H1 (cell line): ENCODE data around the gene ATF7. TPM values are rescaled to one million over a fixed set of nuclear protein-coding genes. Genes with fewer than 3 reads are reported as not detected.

Experiments used
- CTCF ChIA-PET: fragments of 300-600 bp; sonication (Branson Sonifier 250); formaldehyde crosslinking; loops from one replicate; lab custom pipeline; 2021; ENCODE audit not compliant: partially characterized antibody; lab: Charles Lee
- POLR2A ChIA-PET: fragments of 300-600 bp; sonication (Branson Sonifier 250); formaldehyde crosslinking; loops from one replicate; lab custom pipeline; 2021; ENCODE audit warnings: inconsistent platforms; ENCODE audit not compliant: partially characterized antibody; lab: Charles Lee
- DNase-seq, 2 experiments: peaks; one replicate each; pipeline versions ENCODE4 v3.0.0 to v3.0.0-alpha.2; 2010 to 2022; ENCODE audit warnings: low spot score in 2 of 2, low read depth in 1 of 2, mixed read lengths in 1 of 2
- FAIRE-seq: peaks from 2 replicates; lab custom pipeline; 2011; peaks lifted over from hg19 to GRCh38; lab: Jason Lieb, UNC
- H2AFZ ChIP-seq: 2 replicates; pipeline ENCODE4 v1.8.1; 2012; ENCODE audit warnings: low read length, inconsistent platforms
- H2AK5ac ChIP-seq: 2 replicates; pipeline ENCODE4 v1.6.1; 2013; ENCODE audit warnings: low read depth, low read length
- H2BK120ac ChIP-seq: replicated peaks from 2 replicates; pipeline ENCODE3; 2013; ENCODE audit warnings: low read depth, low read length, inconsistent platforms
- H2BK12ac ChIP-seq: 2 replicates; pipeline ENCODE4 v1.6.1; 2013; ENCODE audit warnings: low read depth, low read length
- H2BK15ac ChIP-seq: 2 replicates; pipeline ENCODE4 v1.6.1; 2013; ENCODE audit warnings: low read length
- H2BK20ac ChIP-seq: 2 replicates; pipeline ENCODE4 v1.6.1; 2013; ENCODE audit warnings: low read length
- H2BK5ac ChIP-seq: 2 replicates; pipeline ENCODE4 v1.6.1; 2013; ENCODE audit warnings: low read depth, low read length
- H3K14ac ChIP-seq: 2 replicates; pipeline ENCODE4 v1.6.1; 2013; ENCODE audit warnings: inconsistent platforms; ENCODE audit not compliant: insufficient read length
- H3K18ac ChIP-seq: 2 replicates; pipeline ENCODE4 v1.6.1; 2013; ENCODE audit warnings: low read length; ENCODE audit errors: extremely low read depth
- H3K23ac ChIP-seq: 2 replicates; pipeline ENCODE4 v1.6.1; 2013; ENCODE audit warnings: inconsistent platforms; ENCODE audit not compliant: insufficient read length
- H3K23me2 ChIP-seq: 2 replicates; pipeline ENCODE4 v1.6.1; 2013; ENCODE audit warnings: low read depth, low read length
- H3K27ac ChIP-seq: 2 replicates; pipeline ENCODE4 v1.6.1; 2011; ENCODE audit warnings: low read depth, low read length, inconsistent platforms
- H3K27me3 ChIP-seq, 4 experiments: replicated peaks in 1 of 4; 1 replicate in 1 of 4; 2 replicates in 3 of 4; pipeline versions ENCODE4 v1.6.1 to v1.8.1; 2011 to 2013; ENCODE audit warnings: low read length in 3 of 4, mild to moderate bottlenecking in 3 of 4, inconsistent platforms in 2 of 4, mixed read lengths in 2 of 4, moderate library complexity in 1 of 4; ENCODE audit not compliant: control insufficient read depth in 3 of 4, insufficient read depth in 3 of 4; ENCODE audit errors: extremely low read depth in 1 of 4
- H3K36me3 ChIP-seq, 4 experiments: 2 replicates each; pipeline versions ENCODE4 v1.6.1 to v1.8.1; 2011 to 2013; ENCODE audit warnings: mild to moderate bottlenecking in 4 of 4, low read length in 3 of 4, moderate library complexity in 2 of 4, control low read depth in 1 of 4, inconsistent platforms in 1 of 4; ENCODE audit not compliant: insufficient read depth in 4 of 4, control insufficient read depth in 2 of 4
- H3K4ac ChIP-seq: replicated peaks from 2 replicates; pipeline ENCODE3; 2013; ENCODE audit warnings: low read length, low read depth, mixed read lengths, inconsistent platforms; ENCODE audit not compliant: insufficient read length
- H3K4me1 ChIP-seq, 4 experiments: replicated peaks in 1 of 4; 1 replicate in 1 of 4; 2 replicates in 3 of 4; pipeline versions ENCODE4 v1.6.1 to v1.8.1; 2011 to 2013; ENCODE audit warnings: low read length in 3 of 4, inconsistent platforms in 2 of 4, mixed read lengths in 1 of 4; ENCODE audit not compliant: insufficient read depth in 4 of 4, control insufficient read depth in 3 of 4
- H3K4me2 ChIP-seq, 2 experiments: 2 replicates each; pipeline versions ENCODE4 v1.6.1 to v1.8.1; 2011 to 2013; ENCODE audit warnings: low read depth in 2 of 2, low read length in 2 of 2, control low read depth in 1 of 2, inconsistent platforms in 1 of 2, mild to moderate bottlenecking in 1 of 2; ENCODE audit not compliant: insufficient read depth in 1 of 2
- H3K4me3 ChIP-seq, 4 experiments: fragments of 200-600, 300-600 bp in 1 of 4; sonication (generic), shearing (Covaris generic), sonication (Bioruptor Twin) in 1 of 4; 2 replicates each; pipeline versions ENCODE4 v1.5.1 to v1.8.1; 2011 to 2016; ENCODE audit warnings: low read length in 4 of 4, low read depth in 3 of 4, control low read depth in 2 of 4, inconsistent platforms in 2 of 4, mild to moderate bottlenecking in 2 of 4, mixed read lengths in 1 of 4, moderate library complexity in 1 of 4; ENCODE audit not compliant: insufficient read depth in 2 of 4; ENCODE audit errors: extremely low read depth in 1 of 4
- H3K56ac ChIP-seq: replicated peaks from 2 replicates; pipeline ENCODE3; 2013; ENCODE audit warnings: low read depth, mild to moderate bottlenecking, mixed read lengths, low read length, inconsistent platforms; ENCODE audit not compliant: insufficient read length
- H3K79me1 ChIP-seq: 2 replicates; pipeline ENCODE4 v1.6.1; 2013; ENCODE audit warnings: low read depth, low read length, control low read depth
- H3K79me2 ChIP-seq, 2 experiments: 2 replicates each; pipeline versions ENCODE4 v1.6.1 to v1.8.1; 2012 to 2013; ENCODE audit warnings: low read length in 2 of 2, mild to moderate bottlenecking in 2 of 2, inconsistent platforms in 1 of 2; ENCODE audit not compliant: insufficient read depth in 2 of 2, control insufficient read depth in 1 of 2
- H3K9ac ChIP-seq, 4 experiments: replicated peaks in 1 of 4; 1 replicate in 1 of 4; 2 replicates in 3 of 4; pipeline versions ENCODE4 v1.6.1 to v1.8.1; 2011 to 2013; ENCODE audit warnings: low read depth in 3 of 4, low read length in 3 of 4, control low read depth in 2 of 4, mild to moderate bottlenecking in 2 of 4, moderate library complexity in 2 of 4, inconsistent platforms in 1 of 4; ENCODE audit errors: extremely low read depth in 1 of 4
- H3K9me3 ChIP-seq, 2 experiments: 2 replicates each; pipeline versions ENCODE4 v1.6.1 to v1.8.1; 2012 to 2013; ENCODE audit warnings: mild to moderate bottlenecking in 2 of 2, moderate library complexity in 2 of 2, control low read depth in 1 of 2, inconsistent platforms in 1 of 2, low read depth in 1 of 2, low read length in 1 of 2, mixed read lengths in 1 of 2; ENCODE audit not compliant: insufficient read depth in 2 of 2
- H4K20me1 ChIP-seq, 2 experiments: replicated peaks in 1 of 2; 2 replicates each; pipeline versions ENCODE3 to v1.8.1; 2011 to 2013; ENCODE audit warnings: inconsistent platforms in 2 of 2, low read length in 2 of 2, mild to moderate bottlenecking in 1 of 2; ENCODE audit not compliant: insufficient read depth in 2 of 2, control insufficient read depth in 1 of 2
- H4K5ac ChIP-seq: 2 replicates; pipeline ENCODE4 v1.6.1; 2013; ENCODE audit warnings: low read length, low read depth, mixed read lengths, inconsistent platforms; ENCODE audit not compliant: insufficient read length
- H4K8ac ChIP-seq: 2 replicates; pipeline ENCODE4 v1.8.0; 2013; ENCODE audit warnings: mild to moderate bottlenecking, moderate library complexity, low read length, inconsistent platforms; ENCODE audit not compliant: insufficient read depth; ENCODE audit errors: extremely low read depth
- H4K91ac ChIP-seq: replicated peaks from 2 replicates; pipeline ENCODE3; 2013; ENCODE audit warnings: low read length, mixed read lengths, inconsistent platforms; ENCODE audit not compliant: insufficient read length
- GABPA ChIP-seq: IDR thresholded peaks from 2 replicates; pipeline ENCODE4 v1.6.1; 2011; ENCODE audit warnings: mild to moderate bottlenecking, low read length, moderate library complexity, borderline replicate concordance; ENCODE audit not compliant: insufficient read depth
- MAX ChIP-seq: IDR thresholded peaks from 2 replicates; pipeline ENCODE4 v1.6.1; 2012; ENCODE audit warnings: inconsistent platforms
- SIX5 ChIP-seq: IDR thresholded peaks from 2 replicates; pipeline ENCODE4 v1.6.1; 2011; ENCODE audit warnings: mild to moderate bottlenecking, low read depth, low read length
- TAF1 ChIP-seq: IDR thresholded peaks from 2 replicates; pipeline ENCODE4 v1.6.1; 2011; ENCODE audit warnings: mild to moderate bottlenecking, low read depth, low read length
- WGBS, 2 experiments: shearing (Covaris generic) in 1 of 2; methylation state at CpG; one replicate each; pipeline versions ENCODE4 v1.1.6 to v1.1.7; 2013 to 2015; ENCODE audit warnings: low lambda C conversion rate in 2 of 2, mixed read lengths in 2 of 2, inconsistent platforms in 1 of 2, low coverage in 1 of 2, missing lambda C conversion rate in 1 of 2; ENCODE audit not compliant: insufficient replicate concordance in 2 of 2, insufficient coverage in 1 of 2, insufficient read length in 1 of 2; ENCODE audit errors: extremely low coverage in 1 of 2, missing lambda C conversion rate in 1 of 2; 5-methylcytosine and 5-hydroxymethylcytosine counted together
- polyA plus RNA-seq, 7 experiments: library from polyadenylated mRNA; depleted of rRNA in 3 of 7; stranded (reverse) in 5 of 7; unstranded in 2 of 7; fragments of >200 nt in 5 of 7; fragments of 200-250 nt in 2 of 7; gene quantifications; 1 replicate in 5 of 7; 2 replicates in 1 of 7; 4 replicates in 1 of 7; pipeline versions ENCODE4 v1.2.1 to v1.2.3, GENCODE V29; 2011 to 2013; ENCODE audit warnings: missing spikeins in 2 of 7, mixed read lengths in 2 of 7
- total RNA-seq: library from RNA; stranded (reverse); fragmentation: NEBNext Ultra II Directional; extraction: Animal tissue kit (Norgen Biotek cat#: 25700); gene quantifications from 2 replicates; pipeline ENCODE4 v1.2.1, GENCODE V29; 2021

Gene ATF7
- total and polyA plus RNA-seq, 2 of the 8 experiments (the other 6 are each of a cell fraction or from before 2014, with no cell fraction given): 10.1 to 16.6 TPM

GRCh38 chr12:53479331-53479730, 146.9 kb downstream of the ATF7 start:
- no peak overlapping the region for H3K4me2 ChIP-seq
- no peak overlapping the region for H3K9ac ChIP-seq
- H4K5ac ChIP-seq: no peak overlapping the region
- no peak overlapping the region for H3K4ac ChIP-seq
- no peak overlapping the region for H2AK5ac ChIP-seq
- H4K91ac ChIP-seq: no peak overlapping the region
- H3K23ac ChIP-seq: no peak overlapping the region
- H3K36me3 ChIP-seq: peaks cover 30 to 94% (median 67%) of the 10 kb centered on the region in 4 experiments
- ChIA-PET POLR2A (interaction anchor here (1.6 to 67.0 kb wide), 3 partner anchors 11 to 144 kb away, joined by 3 to 3397 read pairs (median 3397); partner anchors contain the start of genes MAP3K12, NPFF, PCBP2 and PRR13), CTCF (interaction anchor here (0.8 to 9.0 kb wide), 7 partner anchors 12 to 156 kb away, joined by 3 to 105 read pairs (median 5); partner anchors contain the start of gene NPFF)
- peaks cover 0 to 13% of the 10 kb centered on the region in 2 experiments; a peak in 1 of 4 replicates for H3K79me2 ChIP-seq
- H3K4me1 ChIP-seq: peaks cover 0 to 7% (median 3%) of the 10 kb centered on the region in 4 experiments; a peak in 5 of 7 replicates
- no peak overlapping the region for H2BK12ac ChIP-seq
- FAIRE-seq (no peak), DNase-seq (no peak)
- no peaks in the 10 kb centered on the region for H3K27me3 ChIP-seq
- H4K8ac ChIP-seq: no peak overlapping the region
- H3K18ac ChIP-seq: no peak overlapping the region
- no peak overlapping the region for H2BK15ac ChIP-seq
- H3K9me3 ChIP-seq: no peaks in the 10 kb centered on the region
- no peak overlapping the region for H2BK5ac ChIP-seq
- no peak overlapping the region for H3K4me3 ChIP-seq
- no peak overlapping the region for H2BK20ac ChIP-seq
- H3K27ac ChIP-seq: no peak overlapping the region
- no peaks in the 10 kb centered on the region for H3K23me2 ChIP-seq
- WGBS, 2 experiments: 73% methylated on average over 5 of the region's 5 CpGs; no CpG with 5 or more reads in 1 of the 2 experiments
- H3K14ac ChIP-seq: no peak overlapping the region
- no peak overlapping the region for H2AFZ ChIP-seq
- H2BK120ac ChIP-seq: no peak overlapping the region
- peaks cover 26 to 27% of the 10 kb centered on the region in 2 experiments for H4K20me1 ChIP-seq
- H3K56ac ChIP-seq: no peak overlapping the region
- TF ChIP-seq MAX: no peak
- TF ChIP-seq SIX5: no peak
- TF ChIP-seq GABPA: no peak
- no peak for TF ChIP-seq TAF1
- no peaks in the 10 kb centered on the region; the same call in 1 of the 2 replicates for H3K79me1 ChIP-seq
